GM12891 (cell line): ENCODE measurements around the gene KRT9.
"Not testable (repeated sequence)": the region's sequence is repeated elsewhere in the genome, so short reads cannot be mapped to it uniquely, and the experiment has no call there.

ENCODE experiments used
- POLR2A ChIP-seq: IDR thresholded peaks from 2 replicates; pipeline ENCODE4 v1.6.1; 2011; ENCODE audit warnings: low read depth, low read length, control low read depth
- POLR2AphosphoS5 ChIP-seq: IDR thresholded peaks from 2 replicates; pipeline ENCODE4 v1.6.1; 2011; ENCODE audit warnings: low read depth, low read length, control low read depth
- TAF1 ChIP-seq: IDR thresholded peaks from 2 replicates; pipeline ENCODE4 v1.6.1; 2011; ENCODE audit warnings: low read depth, low read length, control low read depth

- TF ChIP-seq POLR2A, TAF1, POLR2AphosphoS5: not testable (repeated sequence)
Measured at GRCh38 chr17:41576740-41577139, 4.9 kb upstream of the KRT9 start.
